Measurements from ENCODE around the gene RPL38. TPM values are rescaled to one million over a fixed set of nuclear protein-coding genes. Genes with fewer than 3 reads are reported as not detected.

RPL38 gene
- total RNA-seq, 2 donors from 2014 or later = 163 to 177 TPM

- Histone ChIP-seq H3K27me3 (replicated peaks; ENCODE audit: insufficient read depth) (peaks cover 4% of the 10 kb centered on the region), H3K4me1 (ENCODE audit: control insufficient read depth in 1 of 2, low read depth in 2 of 2) (no peaks in the 10 kb centered on the region), H3K4me3 (no peak overlapping the region), H3K27ac (no peak overlapping the region), H3K9me3 (no peaks in the 10 kb centered on the region), H3K36me3 (no peaks in the 10 kb centered on the region)
- DNase-seq (ENCODE audit: low spot score) = no peak
- no peak for ATAC-seq (ENCODE audit: insufficient number of reproducible peaks, low FRiP score, low read depth)
- TF ChIP-seq CTCF (IDR thresholded peaks at IDR 0.05) = no peak
These were observed 4.8 kb upstream of the RPL38 start for GRCh38 chr17:74198694-74199093.

- H3K4me1 ChIP-seq (ENCODE audit: control insufficient read depth in 1 of 2, low read depth in 2 of 2) = peaks cover 3 to 4% of the 10 kb centered on the region in 2 donors
- no peaks in the 10 kb centered on the region for H3K36me3 ChIP-seq
- no peak for DNase-seq (ENCODE audit: low spot score)
- peak; percentile 93 for TF ChIP-seq CTCF (IDR thresholded peaks at IDR 0.05)
- no peak overlapping the region for H3K27ac ChIP-seq
- peak overlapping the region; percentile 44 for H3K4me3 ChIP-seq
- H3K27me3 ChIP-seq (replicated peaks; ENCODE audit: insufficient read depth) = peaks cover 4% of the 10 kb centered on the region
- no peaks in the 10 kb centered on the region for H3K9me3 ChIP-seq
- no peak for ATAC-seq (ENCODE audit: insufficient number of reproducible peaks, low FRiP score, low read depth)
These were observed 4.0 kb upstream of the RPL38 start for GRCh38 chr17:74199306-74200092.

GRCh38 chr17:74200112-74200511, 3.4 kb upstream of the RPL38 start:
- no peak for TF ChIP-seq CTCF (IDR thresholded peaks at IDR 0.05)
- H3K36me3 ChIP-seq = no peaks in the 10 kb centered on the region
- no peak for DNase-seq (ENCODE audit: low spot score)

GRCh38 chr17:74201250-74201649, 2.2 kb upstream of the RPL38 start:
- TF ChIP-seq CTCF (IDR thresholded peaks at IDR 0.05) = no peak
- H3K4me1 ChIP-seq (ENCODE audit: control insufficient read depth in 1 of 2, low read depth in 2 of 2) = peaks cover 14 to 17% of the 10 kb centered on the region in 2 donors
- H3K27me3 ChIP-seq (replicated peaks; ENCODE audit: insufficient read depth) = peaks cover 4% of the 10 kb centered on the region
- no peak for DNase-seq (ENCODE audit: low spot score)
- no peaks in the 10 kb centered on the region for H3K9me3 ChIP-seq
- H3K4me3 ChIP-seq = no peak overlapping the region
- ATAC-seq (ENCODE audit: insufficient number of reproducible peaks, low FRiP score, low read depth) = no peak
- no peak overlapping the region for H3K27ac ChIP-seq
- no peaks in the 10 kb centered on the region for H3K36me3 ChIP-seq

More at GRCh38 chr17:74200112-74200511, 3.4 kb upstream of the RPL38 start:
- H3K4me3 ChIP-seq = no peak overlapping the region
- no peak for ATAC-seq (ENCODE audit: insufficient number of reproducible peaks, low FRiP score, low read depth)
- H3K27me3 ChIP-seq (replicated peaks; ENCODE audit: insufficient read depth) = peaks cover 4% of the 10 kb centered on the region
- H3K4me1 ChIP-seq (ENCODE audit: control insufficient read depth in 1 of 2, low read depth in 2 of 2) = peaks cover 8 to 11% of the 10 kb centered on the region in 2 donors
- H3K27ac ChIP-seq = no peak overlapping the region
- H3K9me3 ChIP-seq = no peaks in the 10 kb centered on the region

GRCh38 chr17:74201948-74202347, 1.5 kb upstream of the RPL38 start:
- no peak for TF ChIP-seq CTCF (IDR thresholded peaks at IDR 0.05)
- no peak overlapping the region for H3K4me3 ChIP-seq
- peaks cover 14 to 17% of the 10 kb centered on the region in 2 donors for H3K4me1 ChIP-seq (ENCODE audit: control insufficient read depth in 1 of 2, low read depth in 2 of 2)
- no peaks in the 10 kb centered on the region for H3K9me3 ChIP-seq
- no peak overlapping the region for H3K27ac ChIP-seq
- no peaks in the 10 kb centered on the region for H3K36me3 ChIP-seq
- ATAC-seq (ENCODE audit: insufficient number of reproducible peaks, low FRiP score, low read depth) (no peak), DNase-seq (ENCODE audit: low spot score) (no peak)
- H3K27me3 ChIP-seq (replicated peaks; ENCODE audit: insufficient read depth) = peaks cover 4% of the 10 kb centered on the region
